OCI-LY7 (cell line): ENCODE data around the gene RUVBL2.
"Not testable (repeated sequence)": the region's sequence is repeated elsewhere in the genome, so short reads cannot be mapped to it uniquely, and the experiment has no call there.

Experiments used
- CTCF ChIP-seq: fragments of 200-600 bp; sonication (generic); conservative IDR thresholded peaks from 2 replicates; pipeline ENCODE4 v1.5.1; 2014; ENCODE audit warnings: mild to moderate bottlenecking, antibody characterized with exemption, low read length, moderate library complexity, mixed read lengths
- EZH2phosphoT487 ChIP-seq: fragments of 200-600 bp; sonication (generic); IDR thresholded peaks from 2 replicates; pipeline ENCODE4 v1.6.1; 2018; ENCODE audit warnings: low read depth, borderline replicate concordance, mild to moderate bottlenecking, mixed run types, antibody characterized with exemption, low read length, moderate library complexity, mixed read lengths

- TF ChIP-seq CTCF, EZH2phosphoT487: not testable (repeated sequence)
Observed at GRCh38 chr19:49029749-49030148, 36.1 kb downstream of the RUVBL2 start.
